HUES6 (cell line): Measurements from ENCODE around the gene SCG2.

Experiments
- H3K27ac ChIP-seq: 2 replicates; pipeline ENCODE4 v1.7.0; 2013; ENCODE audit warnings: low read depth, mild to moderate bottlenecking, low read length, inconsistent platforms
- H3K27me3 ChIP-seq: 2 replicates; pipeline ENCODE4 v1.6.1; 2013; ENCODE audit warnings: low read length; ENCODE audit not compliant: control insufficient read depth, insufficient read depth
- H3K36me3 ChIP-seq: 2 replicates; pipeline ENCODE4 v1.6.1; 2013; ENCODE audit warnings: low read length; ENCODE audit not compliant: control insufficient read depth, insufficient read depth
- H3K4me1 ChIP-seq: 2 replicates; pipeline ENCODE4 v1.6.1; 2013; ENCODE audit warnings: low read length; ENCODE audit not compliant: control insufficient read depth, insufficient read depth
- H3K4me3 ChIP-seq: 2 replicates; pipeline ENCODE4 v1.5.1; 2013; ENCODE audit warnings: low read depth, low read length
- H3K9ac ChIP-seq: one replicate; pipeline ENCODE4 v1.6.1; 2013; ENCODE audit warnings: mild to moderate bottlenecking, low read length
- H3K9me3 ChIP-seq: 2 replicates; pipeline ENCODE4 v1.6.1; 2013; ENCODE audit warnings: low read depth, low read length; ENCODE audit not compliant: control insufficient read depth, insufficient read depth

Gene SCG2

GRCh38 chr2:223611061-223611460 lies 8.9 kb upstream of the SCG2 start:
- Histone ChIP-seq H3K9me3 (no peaks in the 10 kb centered on the region), H3K36me3 (no peaks in the 10 kb centered on the region), H3K4me1 (peaks cover 7% of the 10 kb centered on the region; the same call in 1 of the 2 replicates), H3K9ac (no peak overlapping the region), H3K27ac (no peak overlapping the region), H3K27me3 (peaks cover 56% of the 10 kb centered on the region), H3K4me3 (no peak overlapping the region)

DNA sequence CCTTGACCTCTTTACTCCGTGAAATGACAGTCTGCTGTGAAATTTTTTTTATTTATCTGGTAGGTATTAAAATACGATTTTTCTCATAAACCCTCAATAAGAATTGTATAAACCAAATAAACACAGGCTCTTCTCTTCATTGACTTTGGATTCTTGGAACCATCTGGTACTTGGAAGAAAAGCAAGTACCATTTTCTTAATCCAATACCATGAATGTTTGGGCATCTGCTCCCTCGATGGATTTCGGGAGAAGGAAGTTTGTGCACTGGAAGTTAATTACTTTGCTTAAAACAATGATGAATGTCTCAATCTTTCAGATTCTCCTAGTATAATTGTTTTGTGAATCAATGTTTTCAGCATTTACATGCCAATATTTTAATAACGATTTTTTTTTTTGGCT lies 5.3 kb upstream of the SCG2 start:
- H3K36me3 ChIP-seq: no peaks in the 10 kb centered on the region
- 0 out of 2 replicates have a peak, but pooled peaks cover under 1% of the 10 kb centered on the region for H3K4me1 ChIP-seq
- H3K4me3 ChIP-seq: no peak overlapping the region
- no peak overlapping the region for H3K9ac ChIP-seq
- no peaks in the 10 kb centered on the region for H3K9me3 ChIP-seq
- peaks cover 23% of the 10 kb centered on the region for H3K27me3 ChIP-seq
- H3K27ac ChIP-seq: no peak overlapping the region

DNA sequence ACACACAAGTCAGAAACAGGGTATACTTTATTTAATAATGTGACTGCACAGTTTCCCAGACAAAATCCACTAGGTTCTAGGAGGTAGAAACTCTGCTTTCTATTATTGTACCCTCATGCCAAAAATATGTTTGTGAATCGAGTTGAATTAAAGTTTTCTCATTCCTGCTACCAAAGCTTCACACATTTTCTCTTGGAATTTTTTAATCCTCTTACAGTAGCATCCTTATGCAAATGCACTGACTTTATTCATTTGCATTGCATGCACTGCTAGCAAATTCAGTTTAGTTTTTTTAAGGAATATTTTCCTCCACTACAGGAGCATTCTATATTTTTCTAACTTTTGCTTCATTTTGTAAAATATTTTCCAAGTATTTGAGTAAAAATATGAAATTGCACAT lies 4.8 kb upstream of the SCG2 start:
- H3K9me3 ChIP-seq: no peaks in the 10 kb centered on the region
- H3K27me3 ChIP-seq: peaks cover 18% of the 10 kb centered on the region
- no peak overlapping the region for H3K4me3 ChIP-seq
- H3K27ac ChIP-seq: no peak overlapping the region
- H3K4me1 ChIP-seq: no peaks in the 10 kb centered on the region
- no peaks in the 10 kb centered on the region for H3K36me3 ChIP-seq
- H3K9ac ChIP-seq: no peak overlapping the region

DNA sequence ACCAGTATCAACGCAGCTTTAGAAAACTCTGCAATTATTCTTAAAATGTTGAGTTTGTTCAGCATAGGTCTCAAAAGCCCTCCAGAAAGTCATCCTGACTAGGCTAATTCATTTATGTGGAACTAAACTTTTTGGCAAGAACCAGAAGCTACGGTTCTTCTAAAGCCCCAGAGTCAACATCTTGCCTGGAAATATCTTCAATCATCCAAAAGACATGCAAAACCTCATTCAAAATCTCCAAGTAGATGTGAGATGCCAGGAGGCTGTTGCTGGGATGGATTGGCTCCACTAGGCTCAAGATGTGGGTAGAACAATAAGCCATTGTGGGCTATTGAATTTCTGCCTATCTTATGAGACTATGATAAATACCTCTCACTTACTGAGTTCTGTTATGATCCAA lies 2.1 kb upstream of the SCG2 start:
- Histone ChIP-seq H3K36me3 (no peaks in the 10 kb centered on the region), H3K9me3 (no peaks in the 10 kb centered on the region), H3K27ac (no peak overlapping the region), H3K4me3 (no peak overlapping the region), H3K4me1 (no peaks in the 10 kb centered on the region), H3K9ac (no peak overlapping the region), H3K27me3 (peaks cover 4% of the 10 kb centered on the region; the same call in 1 of the 2 replicates)

DNA sequence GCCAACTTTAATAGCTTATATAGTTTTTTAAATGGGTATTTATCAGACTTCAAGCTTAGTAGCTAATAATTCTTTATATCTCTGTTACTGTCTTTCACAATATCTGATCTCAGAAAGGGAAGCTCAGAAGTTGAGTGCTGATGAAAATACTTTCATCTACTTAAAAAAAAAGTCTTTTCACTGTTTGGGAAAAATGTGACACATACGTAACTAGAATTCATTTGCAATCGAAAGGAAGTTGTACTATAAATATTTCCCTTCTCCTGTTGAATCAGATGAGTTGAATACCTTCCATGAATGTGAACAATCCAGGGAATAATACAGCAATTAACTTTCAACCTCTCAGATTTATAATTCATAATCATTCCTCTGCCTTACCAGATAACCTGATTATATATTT lies 811 bp upstream of the SCG2 start:
- no peak overlapping the region for H3K9ac ChIP-seq
- no peak overlapping the region for H3K4me3 ChIP-seq
- H3K4me1 ChIP-seq: no peaks in the 10 kb centered on the region
- H3K27ac ChIP-seq: no peak overlapping the region
- peaks cover 3% of the 10 kb centered on the region; the same call in 1 of the 2 replicates for H3K36me3 ChIP-seq
- no peaks in the 10 kb centered on the region for H3K9me3 ChIP-seq
- H3K27me3 ChIP-seq: peaks cover 4% of the 10 kb centered on the region; the same call in 1 of the 2 replicates

GRCh38 chr2:223601018-223601417 lies 1.1 kb downstream of the SCG2 start:
- H3K4me3 ChIP-seq: no peak overlapping the region
- H3K4me1 ChIP-seq: no peaks in the 10 kb centered on the region
- H3K9me3 ChIP-seq: no peaks in the 10 kb centered on the region
- no peak overlapping the region for H3K9ac ChIP-seq
- H3K27me3 ChIP-seq: peaks cover 4% of the 10 kb centered on the region; the same call in 1 of the 2 replicates
- H3K27ac ChIP-seq: no peak overlapping the region
- H3K36me3 ChIP-seq: peaks cover 3% of the 10 kb centered on the region; the same call in 1 of the 2 replicates

- Histone ChIP-seq H3K9ac (no peak overlapping the region), H3K27ac (no peak overlapping the region)
Measured at GRCh38 chr2:223599640-223600380, 2.4 kb downstream of the SCG2 start.

GRCh38 chr2:223598994-223599639 lies 3.0 kb downstream of the SCG2 start:
- Histone ChIP-seq H3K36me3 (peaks cover 3% of the 10 kb centered on the region; the same call in 1 of the 2 replicates), H3K4me1 (no peaks in the 10 kb centered on the region), H3K27ac (no peak overlapping the region), H3K27me3 (peaks cover 4% of the 10 kb centered on the region; the same call in 1 of the 2 replicates), H3K4me3 (no peak overlapping the region), H3K9ac (no peak overlapping the region), H3K9me3 (no peaks in the 10 kb centered on the region)

More at GRCh38 chr2:223599640-223600380, 2.4 kb downstream of the SCG2 start:
- H3K36me3 ChIP-seq: peaks cover 3% of the 10 kb centered on the region; the same call in 1 of the 2 replicates
- no peaks in the 10 kb centered on the region for H3K4me1 ChIP-seq
- no peaks in the 10 kb centered on the region for H3K9me3 ChIP-seq
- H3K4me3 ChIP-seq: no peak overlapping the region
- H3K27me3 ChIP-seq: peaks cover 4% of the 10 kb centered on the region; the same call in 1 of the 2 replicates

GRCh38 chr2:223597076-223597475 lies 5.1 kb downstream of the SCG2 start:
- Histone ChIP-seq H3K4me1 (no peaks in the 10 kb centered on the region), H3K9ac (no peak overlapping the region), H3K27ac (no peak overlapping the region), H3K4me3 (no peak overlapping the region), H3K27me3 (no peaks in the 10 kb centered on the region; the same call in 1 of the 2 replicates), H3K9me3 (no peaks in the 10 kb centered on the region), H3K36me3 (peaks cover 3% of the 10 kb centered on the region; the same call in 1 of the 2 replicates)

DNA sequence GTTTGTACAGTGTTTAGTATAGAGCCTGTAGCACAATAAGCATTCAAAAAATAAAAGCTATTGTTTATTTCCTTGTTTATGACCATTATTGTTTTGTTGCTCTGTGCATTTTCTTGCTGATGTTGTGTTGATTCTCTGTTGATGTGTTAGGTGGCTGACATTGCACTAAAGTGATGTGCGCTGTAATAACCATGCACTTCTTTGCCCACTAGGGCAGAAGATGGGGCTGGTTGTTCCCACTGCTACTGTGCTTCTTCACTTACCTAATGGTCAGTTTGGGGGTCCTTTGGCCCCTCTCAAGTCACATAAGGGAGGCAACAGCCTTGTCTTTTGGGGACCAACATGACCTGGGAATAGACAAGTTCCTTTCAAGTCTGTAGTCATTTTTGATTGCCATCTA lies 6.0 kb downstream of the SCG2 start:
- peaks cover 3% of the 10 kb centered on the region; the same call in 1 of the 2 replicates for H3K36me3 ChIP-seq
- no peak overlapping the region for H3K4me3 ChIP-seq
- no peaks in the 10 kb centered on the region for H3K9me3 ChIP-seq
- no peaks in the 10 kb centered on the region for H3K4me1 ChIP-seq
- no peak overlapping the region for H3K9ac ChIP-seq
- no peak overlapping the region for H3K27ac ChIP-seq
- no peaks in the 10 kb centered on the region; the same call in 1 of the 2 replicates for H3K27me3 ChIP-seq

GRCh38 chr2:223594831-223595230 lies 7.3 kb downstream of the SCG2 start:
- Histone ChIP-seq H3K9me3 (no peaks in the 10 kb centered on the region), H3K36me3 (peaks cover 3% of the 10 kb centered on the region; the same call in 1 of the 2 replicates), H3K27me3 (no peaks in the 10 kb centered on the region; the same call in 1 of the 2 replicates), H3K27ac (no peak overlapping the region), H3K4me1 (no peaks in the 10 kb centered on the region), H3K4me3 (no peak overlapping the region), H3K9ac (no peak overlapping the region)
